ENCODE data around the gene HAX1.

- TF ChIP-seq CTCF (IDR thresholded peaks at IDR 0.05; ENCODE audit: control extremely low read depth in 1 of 3, insufficient read depth in 1 of 3, low read depth in 1 of 3, low read length in 3 of 3) (no peak), PHF8 (conservative IDR thresholded peaks at IDR 0.05; ENCODE audit: low read depth, low read length) (no peak), ZNF274 (IDR thresholded peaks at IDR 0.05; ENCODE audit: borderline replicate concordance, extremely low read depth, low read length) (no peak), RXRA (IDR thresholded peaks at IDR 0.05; ENCODE audit: insufficient read depth, low read depth, low read length) (no peak), ATF2 (IDR thresholded peaks at IDR 0.05; ENCODE audit: low read length) (no peak), EZH2 (IDR thresholded peaks at IDR 0.05; ENCODE audit: low read depth, low read length, severe bottlenecking) (no peak), POLR2AphosphoS5 (IDR thresholded peaks at IDR 0.05; ENCODE audit: low read depth, low read length) (no peak), JUND (IDR thresholded peaks at IDR 0.05; ENCODE audit: low read length) (no peak), CHD7 (IDR thresholded peaks at IDR 0.05; ENCODE audit: insufficient replicate concordance, low read length) (no peak), HDAC2 (IDR thresholded peaks at IDR 0.05; ENCODE audit: borderline replicate concordance in 1 of 2, low read depth in 2 of 2, low read length in 2 of 2) (no peak), CEBPB (IDR thresholded peaks at IDR 0.05; ENCODE audit: low read depth, low read length) (no peak)
These were observed 47.1 kb upstream of the HAX1 start for GRCh38 chr1:154225370-154225769.

All from H1 (cell line).